Astrocyte (in vitro differentiated cells and primary cell): ENCODE data around the gene SPATA45. TPM values are rescaled to one million over a fixed set of nuclear protein-coding genes. Genes with fewer than 3 reads are reported as not detected.

ENCODE experiments used
- DNase-seq: peaks from one replicate; pipeline ENCODE4 v3.0.0-alpha.2; 2010; ENCODE audit warnings: low read depth
- FAIRE-seq: peaks from 2 replicates; lab custom pipeline; 2011; peaks lifted over from hg19 to GRCh38; lab: Jason Lieb, UNC
- H2AFZ ChIP-seq: 2 replicates; pipeline ENCODE4 v1.6.0; 2012; ENCODE audit warnings: low read depth, low read length, inconsistent platforms
- H3K27ac ChIP-seq: 2 replicates; pipeline ENCODE4 v1.5.1; 2011; ENCODE audit warnings: low read depth, low read length, inconsistent platforms
- H3K27me3 ChIP-seq: 2 replicates; pipeline ENCODE4 v1.6.0; 2011; ENCODE audit warnings: low read length, inconsistent platforms; ENCODE audit not compliant: insufficient read depth
- H3K36me3 ChIP-seq: 2 replicates; pipeline ENCODE4 v1.5.1; 2011; ENCODE audit warnings: low read length, inconsistent platforms; ENCODE audit not compliant: insufficient read depth
- H3K4me1 ChIP-seq: 2 replicates; pipeline ENCODE4 v1.5.1; 2011; ENCODE audit warnings: low read length, inconsistent platforms; ENCODE audit not compliant: insufficient read depth
- H3K4me2 ChIP-seq: 2 replicates; pipeline ENCODE4 v1.6.0; 2012; ENCODE audit warnings: low read length, inconsistent platforms
- H3K4me3 ChIP-seq: 2 replicates; pipeline ENCODE4 v1.5.1; 2011; ENCODE audit warnings: low read depth, mild to moderate bottlenecking, low read length, inconsistent platforms; ENCODE audit not compliant: insufficient read depth
- H3K79me2 ChIP-seq: 2 replicates; pipeline ENCODE4 v1.6.0; 2012; ENCODE audit warnings: mild to moderate bottlenecking, low read length, inconsistent platforms; ENCODE audit not compliant: insufficient read depth
- H3K9ac ChIP-seq: 2 replicates; pipeline ENCODE4 v1.6.0; 2012; ENCODE audit warnings: mild to moderate bottlenecking, low read length, inconsistent platforms
- H3K9me3 ChIP-seq: 2 replicates; pipeline ENCODE4 v1.5.1; 2012; ENCODE audit warnings: low read depth, mild to moderate bottlenecking, low read length, inconsistent platforms; ENCODE audit not compliant: insufficient read depth
- H4K20me1 ChIP-seq: 2 replicates; pipeline ENCODE4 v1.6.0; 2012; ENCODE audit warnings: low read length, inconsistent platforms; ENCODE audit not compliant: insufficient read depth
- H3K27ac Mint-ChIP-seq: one replicate; pipeline ENCODE4 v1.8.0; 2021; ENCODE audit warnings: mild to moderate bottlenecking, mixed read lengths; ENCODE audit not compliant: unreplicated experiment
- H3K27me3 Mint-ChIP-seq: one replicate; pipeline ENCODE4 v1.8.0; 2021; ENCODE audit warnings: low read depth, mixed read lengths; ENCODE audit not compliant: unreplicated experiment
- H3K36me3 Mint-ChIP-seq: one replicate; pipeline ENCODE4 v1.8.0; 2021; ENCODE audit warnings: low read depth, mixed read lengths; ENCODE audit not compliant: unreplicated experiment
- H3K4me1 Mint-ChIP-seq: one replicate; pipeline ENCODE4 v1.8.0; 2021; ENCODE audit warnings: low read depth, mixed read lengths; ENCODE audit not compliant: unreplicated experiment
- H3K4me3 Mint-ChIP-seq: one replicate; pipeline ENCODE4 v1.8.0; 2021; ENCODE audit warnings: mild to moderate bottlenecking, moderate library complexity, mixed read lengths; ENCODE audit not compliant: unreplicated experiment
- H3K9me3 Mint-ChIP-seq: one replicate; pipeline ENCODE4 v1.8.0; 2021; ENCODE audit warnings: mild to moderate bottlenecking, mixed read lengths; ENCODE audit not compliant: unreplicated experiment
- EZH2 ChIP-seq: IDR thresholded peaks from 2 replicates; pipeline ENCODE4 v1.6.1; 2012; ENCODE audit warnings: mild to moderate bottlenecking, low read length, inconsistent platforms; ENCODE audit not compliant: insufficient read depth
- total RNA-seq: library from RNA; stranded (reverse); gene quantifications from 2 replicates; pipeline ENCODE4 v1.2.1, GENCODE V29; 2021
- TF ChIP-seq, protein P1 (sequence below): IDR thresholded peaks from 2 replicates; pipeline ENCODE4 v1.5.1; 2011; ENCODE audit warnings: low read depth, mild to moderate bottlenecking, inconsistent platforms, low read length, moderate library complexity; ENCODE audit not compliant: insufficient read depth

SPATA45 gene
- total RNA-seq, 1 donor from 2014 or later, result not detected

DNA sequence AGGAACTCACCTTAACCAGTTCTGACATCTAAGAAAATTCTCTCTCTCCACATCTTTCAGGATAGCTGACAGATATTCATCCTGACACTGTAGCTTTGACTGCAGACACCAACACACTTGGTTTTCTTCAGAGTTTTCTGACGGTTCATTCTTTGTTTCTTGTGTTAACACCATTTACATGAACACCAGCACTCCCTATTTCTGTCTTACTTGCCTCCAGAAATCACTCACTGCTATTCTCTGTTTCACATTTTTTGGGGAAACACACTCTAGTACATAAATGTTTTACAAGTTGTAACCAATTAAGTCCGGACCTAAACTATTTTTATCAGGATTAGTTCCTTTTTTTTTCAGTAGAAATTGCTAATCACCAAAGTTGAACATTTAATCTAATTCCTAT is 26.1 kb upstream of the SPATA45 start:
- Histone ChIP-seq H3K27me3 (no peaks in the 10 kb centered on the region), H3K4me1 (no peaks in the 10 kb centered on the region), H3K4me2 (no peak overlapping the region), H4K20me1 (no peaks in the 10 kb centered on the region), H2AFZ (no peak overlapping the region), H3K79me2 (no peaks in the 10 kb centered on the region), H3K36me3 (peaks cover 28% of the 10 kb centered on the region), H3K4me3 (no peak overlapping the region), H3K9me3 (no peaks in the 10 kb centered on the region), H3K9ac (no peak overlapping the region), H3K27ac (no peak overlapping the region)
- H3K27ac Mint-ChIP-seq, result no peak overlapping the region
- FAIRE-seq (no peak), DNase-seq (no peak)
- H3K4me1 Mint-ChIP-seq, result no peaks in the 10 kb centered on the region
- H3K36me3 Mint-ChIP-seq, result peaks cover 6% of the 10 kb centered on the region
- H3K9me3 Mint-ChIP-seq, result no peaks in the 10 kb centered on the region
- no peaks in the 10 kb centered on the region for H3K27me3 Mint-ChIP-seq
- TF ChIP-seq EZH2, result no peak
- TF ChIP-seq, protein P1, sequence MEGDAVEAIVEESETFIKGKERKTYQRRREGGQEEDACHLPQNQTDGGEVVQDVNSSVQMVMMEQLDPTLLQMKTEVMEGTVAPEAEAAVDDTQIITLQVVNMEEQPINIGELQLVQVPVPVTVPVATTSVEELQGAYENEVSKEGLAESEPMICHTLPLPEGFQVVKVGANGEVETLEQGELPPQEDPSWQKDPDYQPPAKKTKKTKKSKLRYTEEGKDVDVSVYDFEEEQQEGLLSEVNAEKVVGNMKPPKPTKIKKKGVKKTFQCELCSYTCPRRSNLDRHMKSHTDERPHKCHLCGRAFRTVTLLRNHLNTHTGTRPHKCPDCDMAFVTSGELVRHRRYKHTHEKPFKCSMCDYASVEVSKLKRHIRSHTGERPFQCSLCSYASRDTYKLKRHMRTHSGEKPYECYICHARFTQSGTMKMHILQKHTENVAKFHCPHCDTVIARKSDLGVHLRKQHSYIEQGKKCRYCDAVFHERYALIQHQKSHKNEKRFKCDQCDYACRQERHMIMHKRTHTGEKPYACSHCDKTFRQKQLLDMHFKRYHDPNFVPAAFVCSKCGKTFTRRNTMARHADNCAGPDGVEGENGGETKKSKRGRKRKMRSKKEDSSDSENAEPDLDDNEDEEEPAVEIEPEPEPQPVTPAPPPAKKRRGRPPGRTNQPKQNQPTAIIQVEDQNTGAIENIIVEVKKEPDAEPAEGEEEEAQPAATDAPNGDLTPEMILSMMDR, result no peak
- H3K4me3 Mint-ChIP-seq, result no peak overlapping the region

- Histone ChIP-seq H3K27me3 (no peaks in the 10 kb centered on the region), H3K27ac (no peak overlapping the region), H3K9me3 (no peaks in the 10 kb centered on the region), H3K4me2 (no peak overlapping the region), H3K4me1 (no peaks in the 10 kb centered on the region), H4K20me1 (no peaks in the 10 kb centered on the region), H3K79me2 (no peaks in the 10 kb centered on the region), H3K4me3 (no peak overlapping the region), H3K36me3 (peaks cover 27% of the 10 kb centered on the region), H2AFZ (no peak overlapping the region), H3K9ac (no peak overlapping the region)
- no peak for FAIRE-seq
- TF ChIP-seq EZH2, result no peak
- TF ChIP-seq, protein P1, result no peak
- Mint-ChIP-seq H3K4me1 (no peaks in the 10 kb centered on the region), H3K36me3 (peaks cover 6% of the 10 kb centered on the region), H3K4me3 (no peak overlapping the region), H3K9me3 (no peaks in the 10 kb centered on the region), H3K27ac (no peak overlapping the region), H3K27me3 (no peaks in the 10 kb centered on the region)
- no peak for DNase-seq
Measured at GRCh38 chr1:212871976-212872375, 24.5 kb upstream of the SPATA45 start.

GRCh38 chr1:212867192-212867591 is 19.7 kb upstream of the SPATA45 start:
- Histone ChIP-seq H3K9ac (no peak overlapping the region), H3K27me3 (no peaks in the 10 kb centered on the region), H3K4me1 (no peaks in the 10 kb centered on the region), H4K20me1 (peaks cover 9% of the 10 kb centered on the region), H3K9me3 (no peaks in the 10 kb centered on the region), H3K4me2 (no peak overlapping the region), H3K79me2 (peaks cover 24% of the 10 kb centered on the region), H3K4me3 (no peak overlapping the region), H2AFZ (no peak overlapping the region), H3K36me3 (peaks cover 14% of the 10 kb centered on the region), H3K27ac (no peak overlapping the region)
- Mint-ChIP-seq H3K36me3 (peaks cover 2% of the 10 kb centered on the region), H3K4me1 (no peaks in the 10 kb centered on the region), H3K27me3 (no peaks in the 10 kb centered on the region), H3K27ac (no peak overlapping the region), H3K4me3 (no peak overlapping the region), H3K9me3 (no peaks in the 10 kb centered on the region)
- DNase-seq, result no peak
- TF ChIP-seq EZH2, result no peak
- TF ChIP-seq, protein P1, result no peak
- no peak for FAIRE-seq
